HepG2 (cell line): Measurements from ENCODE around the gene ARHGEF3. TPM values are rescaled to one million over a fixed set of nuclear protein-coding genes. Genes with fewer than 3 reads are reported as not detected.
A peak's percentile ranks its signal among the peaks of the same experiment; 100 is the strongest.

Experiments used
- BATF2 ChIP-seq: sonication (generic); formaldehyde crosslinking; IDR thresholded peaks from 2 replicates; pipeline ENCODE4 v1.8.0; 2022; ENCODE audit warnings: mild to moderate bottlenecking, missing genetic modification reagents, moderate library complexity
- BCL6 ChIP-seq: IDR thresholded peaks from 2 replicates; pipeline ENCODE4 v1.6.1; 2016; ENCODE audit warnings: missing genetic modification reagents, missing compliant biosample characterization
- HBP1 ChIP-seq: IDR thresholded peaks from 2 replicates; pipeline ENCODE4 v1.6.1; 2016; ENCODE audit warnings: low read depth, control low read depth
- JDP2 ChIP-seq: sonication (generic); formaldehyde crosslinking; IDR thresholded peaks from 2 replicates; pipeline ENCODE4 v1.8.1; 2022; ENCODE audit warnings: missing genetic modification reagents, borderline replicate concordance
- KLF12 ChIP-seq: sonication (generic); formaldehyde crosslinking; IDR thresholded peaks from 2 replicates; pipeline ENCODE4 v1.4.0; 2020; ENCODE audit warnings: missing genetic modification reagents, borderline replicate concordance
- MTF1 ChIP-seq: sonication (generic); formaldehyde crosslinking; IDR thresholded peaks from 2 replicates; pipeline ENCODE4 v1.5.0; 2020; ENCODE audit warnings: missing genetic modification reagents
- NFKBIZ ChIP-seq: IDR thresholded peaks from 2 replicates; pipeline ENCODE4 v1.6.1; 2018; ENCODE audit warnings: missing genetic modification reagents, missing compliant biosample characterization
- POGZ ChIP-seq: sonication (generic); formaldehyde crosslinking; IDR thresholded peaks from 2 replicates; pipeline ENCODE4 v1.4.0; 2020; ENCODE audit warnings: mild to moderate bottlenecking, missing genetic modification reagents
- RELA ChIP-seq: sonication (generic); formaldehyde crosslinking; IDR thresholded peaks from 2 replicates; pipeline ENCODE4 v1.4.0; 2020; ENCODE audit warnings: missing genetic modification reagents
- ZBTB7B ChIP-seq: sonication (generic); formaldehyde crosslinking; IDR thresholded peaks from 2 replicates; pipeline ENCODE4 v1.4.0; 2020; ENCODE audit warnings: missing genetic modification reagents
- ZFP37 ChIP-seq: sonication (generic); formaldehyde crosslinking; IDR thresholded peaks from 2 replicates; pipeline ENCODE4 v1.4.0; 2020; ENCODE audit warnings: missing genetic modification reagents, borderline replicate concordance
- ZNF225 ChIP-seq: sonication (generic); formaldehyde crosslinking; IDR thresholded peaks from 2 replicates; pipeline ENCODE4 v1.4.0; 2020; ENCODE audit warnings: mild to moderate bottlenecking, missing genetic modification reagents
- ZNF232 ChIP-seq: sonication (generic); formaldehyde crosslinking; IDR thresholded peaks from 2 replicates; pipeline ENCODE4 v1.4.0; 2020; ENCODE audit warnings: missing genetic modification reagents, borderline replicate concordance
- ZNF260 ChIP-seq: sonication (generic); formaldehyde crosslinking; IDR thresholded peaks from 2 replicates; pipeline ENCODE4 v1.4.0; 2020; ENCODE audit warnings: missing genetic modification reagents, low read depth, mild to moderate bottlenecking, borderline replicate concordance
- ZNF530 ChIP-seq: sonication (generic); formaldehyde crosslinking; IDR thresholded peaks from 2 replicates; pipeline ENCODE4 v1.5.0; 2020; ENCODE audit warnings: low read depth, mild to moderate bottlenecking, missing genetic modification reagents
- ZNF644 ChIP-seq: IDR thresholded peaks from 2 replicates; pipeline ENCODE4 v1.6.1; 2016; ENCODE audit warnings: low read depth
- polyA plus RNA-seq, 8 experiments: library from polyadenylated mRNA; depleted of rRNA in 3 of 8; stranded (reverse) in 7 of 8; unstranded in 1 of 8; fragments of >200 nt; fragmentation: Illumina TruSeq in 4 of 8; extraction: Trizol in 4 of 8; gene quantifications; 2 replicates each; pipeline versions ENCODE4 v1.2.1 to v1.2.3, GENCODE V29; 2011 to 2016; ENCODE audit warnings: low read depth in 4 of 8, missing spikeins in 1 of 8, mixed read lengths in 1 of 8; ENCODE audit not compliant: insufficient read depth in 1 of 8
- total RNA-seq, 5 experiments: library from RNA; depleted of rRNA; stranded (reverse); fragments of >200 nt; fragmentation: Illumina TruSeq; extraction: Trizol; gene quantifications; 2 replicates each; pipeline ENCODE4 v1.2.3, GENCODE V29; 2016; ENCODE audit warnings: low read depth in 1 of 5
- TF ChIP-seq, protein P1 (sequence below): fragments of 450-650 bp; IDR thresholded peaks from 2 replicates; pipeline ENCODE4 v1.6.1; 2017; ENCODE audit warnings: mild to moderate bottlenecking
- TF ChIP-seq, protein P2 (sequence below): sonication (generic); formaldehyde crosslinking; IDR thresholded peaks from 2 replicates; pipeline ENCODE4 v1.9.0; 2022; ENCODE audit warnings: low read depth, missing genetic modification reagents
- TF ChIP-seq, protein P3 (sequence below): sonication (generic); formaldehyde crosslinking; IDR thresholded peaks from 2 replicates; pipeline ENCODE4 v1.9.0; 2021; ENCODE audit warnings: missing genetic modification reagents, borderline replicate concordance

ARHGEF3 gene
- total and polyA plus RNA-seq, 2 of the 13 experiments (the other 11 are each of a cell fraction or from before 2014, with no cell fraction given): 14.8 to 23.1 TPM

DNA sequence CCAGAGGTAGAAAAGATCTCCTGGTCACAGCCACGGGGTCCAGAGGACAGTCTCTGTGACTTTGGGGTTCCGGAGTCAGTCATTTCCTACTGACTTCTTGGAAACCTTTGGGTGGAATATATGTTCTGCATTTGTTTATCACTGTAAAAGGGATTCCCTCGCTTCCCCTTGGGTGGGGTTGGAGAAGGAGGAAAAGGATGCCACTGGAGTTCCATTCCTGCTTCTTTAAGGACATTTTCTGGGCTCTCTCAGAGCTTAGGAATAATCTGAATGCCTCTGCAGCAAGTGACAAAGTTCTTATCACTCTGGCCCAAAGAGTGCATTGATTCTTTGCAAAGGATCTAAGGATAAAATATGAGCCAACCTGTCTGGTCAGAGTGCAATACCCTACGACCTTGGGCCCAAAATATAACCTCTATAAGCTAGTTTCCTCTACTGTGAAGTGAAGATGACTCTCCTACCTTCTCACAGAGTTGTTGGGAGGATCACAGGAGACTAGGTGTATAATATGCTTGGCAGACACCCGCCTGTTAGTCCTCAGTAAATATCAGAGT lies 17.2 kb downstream of the ARHGEF3 start (continued):
- TF ChIP-seq ZBTB7B: 0 out of 2 replicates have a peak, but pooled peaks have one; percentile 16
- TF ChIP-seq, protein P1, sequence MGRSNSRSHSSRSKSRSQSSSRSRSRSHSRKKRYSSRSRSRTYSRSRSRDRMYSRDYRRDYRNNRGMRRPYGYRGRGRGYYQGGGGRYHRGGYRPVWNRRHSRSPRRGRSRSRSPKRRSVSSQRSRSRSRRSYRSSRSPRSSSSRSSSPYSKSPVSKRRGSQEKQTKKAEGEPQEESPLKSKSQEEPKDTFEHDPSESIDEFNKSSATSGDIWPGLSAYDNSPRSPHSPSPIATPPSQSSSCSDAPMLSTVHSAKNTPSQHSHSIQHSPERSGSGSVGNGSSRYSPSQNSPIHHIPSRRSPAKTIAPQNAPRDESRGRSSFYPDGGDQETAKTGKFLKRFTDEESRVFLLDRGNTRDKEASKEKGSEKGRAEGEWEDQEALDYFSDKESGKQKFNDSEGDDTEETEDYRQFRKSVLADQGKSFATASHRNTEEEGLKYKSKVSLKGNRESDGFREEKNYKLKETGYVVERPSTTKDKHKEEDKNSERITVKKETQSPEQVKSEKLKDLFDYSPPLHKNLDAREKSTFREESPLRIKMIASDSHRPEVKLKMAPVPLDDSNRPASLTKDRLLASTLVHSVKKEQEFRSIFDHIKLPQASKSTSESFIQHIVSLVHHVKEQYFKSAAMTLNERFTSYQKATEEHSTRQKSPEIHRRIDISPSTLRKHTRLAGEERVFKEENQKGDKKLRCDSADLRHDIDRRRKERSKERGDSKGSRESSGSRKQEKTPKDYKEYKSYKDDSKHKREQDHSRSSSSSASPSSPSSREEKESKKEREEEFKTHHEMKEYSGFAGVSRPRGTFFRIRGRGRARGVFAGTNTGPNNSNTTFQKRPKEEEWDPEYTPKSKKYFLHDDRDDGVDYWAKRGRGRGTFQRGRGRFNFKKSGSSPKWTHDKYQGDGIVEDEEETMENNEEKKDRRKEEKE: no peak
- no peak for TF ChIP-seq JDP2 (CRISPR knock-in tag)
- TF ChIP-seq ZNF225 (CRISPR knock-in tag): no peak
- TF ChIP-seq RELA (CRISPR knock-in tag): no peak
- no peak for TF ChIP-seq POGZ
- TF ChIP-seq ZNF260 (CRISPR knock-in tag): no peak
- TF ChIP-seq ZNF530 (CRISPR knock-in tag): no peak
- TF ChIP-seq ZNF232 (CRISPR knock-in tag): no peak
- no peak for TF ChIP-seq ZNF644 (CRISPR knock-in tag)
- no peak for TF ChIP-seq HBP1 (CRISPR knock-in tag)
- TF ChIP-seq BCL6: peak; percentile 52; the same call in 1 of the 2 replicates
- no peak for TF ChIP-seq KLF12 (CRISPR knock-in tag)
- TF ChIP-seq, protein P2, sequence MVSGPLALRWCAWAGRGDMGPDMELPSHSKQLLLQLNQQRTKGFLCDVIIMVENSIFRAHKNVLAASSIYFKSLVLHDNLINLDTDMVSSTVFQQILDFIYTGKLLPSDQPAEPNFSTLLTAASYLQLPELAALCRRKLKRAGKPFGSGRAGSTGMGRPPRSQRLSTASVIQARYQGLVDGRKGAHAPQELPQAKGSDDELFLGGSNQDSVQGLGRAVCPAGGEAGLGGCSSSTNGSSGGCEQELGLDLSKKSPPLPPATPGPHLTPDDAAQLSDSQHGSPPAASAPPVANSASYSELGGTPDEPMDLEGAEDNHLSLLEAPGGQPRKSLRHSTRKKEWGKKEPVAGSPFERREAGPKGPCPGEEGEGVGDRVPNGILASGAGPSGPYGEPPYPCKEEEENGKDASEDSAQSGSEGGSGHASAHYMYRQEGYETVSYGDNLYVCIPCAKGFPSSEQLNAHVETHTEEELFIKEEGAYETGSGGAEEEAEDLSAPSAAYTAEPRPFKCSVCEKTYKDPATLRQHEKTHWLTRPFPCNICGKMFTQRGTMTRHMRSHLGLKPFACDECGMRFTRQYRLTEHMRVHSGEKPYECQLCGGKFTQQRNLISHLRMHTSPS (CRISPR knock-in tag): no peak
- TF ChIP-seq ZFP37 (CRISPR knock-in tag): no peak
- TF ChIP-seq BATF2: no peak
- TF ChIP-seq MTF1 (CRISPR knock-in tag): no peak
- TF ChIP-seq, protein P3, sequence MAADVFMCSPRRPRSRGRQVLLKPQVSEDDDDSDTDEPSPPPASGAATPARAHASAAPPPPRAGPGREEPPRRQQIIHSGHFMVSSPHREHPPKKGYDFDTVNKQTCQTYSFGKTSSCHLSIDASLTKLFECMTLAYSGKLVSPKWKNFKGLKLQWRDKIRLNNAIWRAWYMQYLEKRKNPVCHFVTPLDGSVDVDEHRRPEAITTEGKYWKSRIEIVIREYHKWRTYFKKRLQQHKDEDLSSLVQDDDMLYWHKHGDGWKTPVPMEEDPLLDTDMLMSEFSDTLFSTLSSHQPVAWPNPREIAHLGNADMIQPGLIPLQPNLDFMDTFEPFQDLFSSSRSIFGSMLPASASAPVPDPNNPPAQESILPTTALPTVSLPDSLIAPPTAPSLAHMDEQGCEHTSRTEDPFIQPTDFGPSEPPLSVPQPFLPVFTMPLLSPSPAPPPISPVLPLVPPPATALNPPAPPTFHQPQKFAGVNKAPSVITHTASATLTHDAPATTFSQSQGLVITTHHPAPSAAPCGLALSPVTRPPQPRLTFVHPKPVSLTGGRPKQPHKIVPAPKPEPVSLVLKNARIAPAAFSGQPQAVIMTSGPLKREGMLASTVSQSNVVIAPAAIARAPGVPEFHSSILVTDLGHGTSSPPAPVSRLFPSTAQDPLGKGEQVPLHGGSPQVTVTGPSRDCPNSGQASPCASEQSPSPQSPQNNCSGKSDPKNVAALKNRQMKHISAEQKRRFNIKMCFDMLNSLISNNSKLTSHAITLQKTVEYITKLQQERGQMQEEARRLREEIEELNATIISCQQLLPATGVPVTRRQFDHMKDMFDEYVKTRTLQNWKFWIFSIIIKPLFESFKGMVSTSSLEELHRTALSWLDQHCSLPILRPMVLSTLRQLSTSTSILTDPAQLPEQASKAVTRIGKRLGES (CRISPR knock-in tag): no peak
- TF ChIP-seq NFKBIZ (CRISPR knock-in tag): no peak
